Measurements from ENCODE around the gene FAM151A.
"Not testable (repeated sequence)": the region's sequence is repeated elsewhere in the genome, so short reads cannot be mapped to it uniquely, and the experiment has no call there.

The FAM151A gene

GRCh38 chr1:54649130-54649898 is 26.0 kb upstream of the FAM151A start:
- TF ChIP-seq ZFX (IDR thresholded peaks at IDR 0.05), result no peak
- no peak for TF ChIP-seq CTCF (conservative IDR thresholded peaks at IDR 0.05)
- no peak overlapping the region for H3K27ac ChIP-seq

GRCh38 chr1:54645806-54646676 is 22.7 kb upstream of the FAM151A start:
- TF ChIP-seq CTCF (conservative IDR thresholded peaks at IDR 0.05), result no peak
- TF ChIP-seq ZFX (IDR thresholded peaks at IDR 0.05), result no peak
- H3K27ac ChIP-seq, result no peak overlapping the region

GRCh38 chr1:54643736-54644135 is 20.4 kb upstream of the FAM151A start:
- TF ChIP-seq CTCF (conservative IDR thresholded peaks at IDR 0.05) (no peak), ZFX (IDR thresholded peaks at IDR 0.05) (no peak)
- no peak overlapping the region for H3K27ac ChIP-seq

- H3K27ac ChIP-seq, result no peak within 1 kb of the TSS
- TF ChIP-seq ZFX (IDR thresholded peaks at IDR 0.05), result no peak
- no peak for TF ChIP-seq CTCF (conservative IDR thresholded peaks at IDR 0.05)
Observed at GRCh38 chr1:54640863-54641836, 17.8 kb upstream of the FAM151A start, which contains the start of gene MROH7. TSS of gene MROH7 (plus strand) at chr1:54641786. CDS start at chr1:54652927, 11,141 bp downstream.

- TF ChIP-seq ZFX (IDR thresholded peaks at IDR 0.05) (no peak), CTCF (conservative IDR thresholded peaks at IDR 0.05) (no peak)
- H3K27ac ChIP-seq, result no peak overlapping the region
Observed at GRCh38 chr1:54640361-54640760, 17.0 kb upstream of the FAM151A start.

- H3K27ac ChIP-seq, result not testable (repeated sequence)
Observed at GRCh38 chr1:54636461-54637446, 13.4 kb upstream of the FAM151A start.

GRCh38 chr1:54635804-54636203 is 12.5 kb upstream of the FAM151A start:
- H3K27ac ChIP-seq, result not testable (repeated sequence)

Measured in C4-2B (cell line).